Large intestine (tissue), 12 donors: ENCODE data around the gene FOXG1. TPM values are rescaled to one million over a fixed set of nuclear protein-coding genes. Genes with fewer than 3 reads are reported as not detected.

Source experiments
- DNase-seq, 2 donors: peaks; one replicate each; pipeline versions ENCODE4 v3.0.0 to v3.0.0-alpha.2; 2013
- H3K27ac ChIP-seq: one replicate; pipeline ENCODE4 v1.5.1; 2013; ENCODE audit warnings: low read length
- H3K27me3 ChIP-seq: 2 replicates; pipeline ENCODE4 v1.6.1; 2013; ENCODE audit warnings: low read length; ENCODE audit not compliant: control insufficient read depth, insufficient read depth
- H3K36me3 ChIP-seq: 2 replicates; pipeline ENCODE4 v1.6.1; 2013; ENCODE audit warnings: low read length; ENCODE audit not compliant: control insufficient read depth, insufficient read depth
- H3K4me1 ChIP-seq: one replicate; pipeline ENCODE4 v1.6.1; 2013; ENCODE audit warnings: low read length; ENCODE audit not compliant: control insufficient read depth, insufficient read depth
- H3K4me3 ChIP-seq: one replicate; pipeline ENCODE4 v1.5.1; 2013; ENCODE audit warnings: low read length
- H3K9me3 ChIP-seq: one replicate; pipeline ENCODE4 v1.6.1; 2013; ENCODE audit warnings: mild to moderate bottlenecking, low read depth, low read length, moderate library complexity; ENCODE audit not compliant: control insufficient read depth
- WGBS: methylation state at CpG from one replicate; pipeline ENCODE4 v1.1.5; 2013; ENCODE audit warnings: low lambda C conversion rate; ENCODE audit not compliant: insufficient coverage; 5-methylcytosine and 5-hydroxymethylcytosine counted together
- long read RNA-seq, 11 donors: transcript quantifications; one replicate each; lab custom pipeline, GENCODE V29; 2026
- polyA plus RNA-seq: library from polyadenylated mRNA; unstranded; fragments of 120-200 nt; gene quantifications from one replicate; pipeline ENCODE4 v1.2.1, GENCODE V29; 2013

Gene FOXG1
- polyA plus RNA-seq: not detected
- long read RNA-seq, donor 1: 0 reads
- long read RNA-seq, donor 2: 0 reads
- long read RNA-seq, donor 3: 0 reads
- long read RNA-seq, donor 4: 0 reads
- long read RNA-seq, donor 5: 0 reads
- long read RNA-seq, donor 6: 0 reads
- long read RNA-seq, donor 7: 0 reads
- long read RNA-seq, donor 8: 0 reads
- long read RNA-seq, donor 9: 0 reads
- long read RNA-seq, donor 10: 0 reads
- long read RNA-seq, donor 11: 0 reads

GRCh38 chr14:28766469-28766955, at the start of gene FOXG1:
Gene FOXG1, plus strand, starts transcription at chr14:28766787. Its CDS starts 493 bp downstream, at chr14:28767280.
- Histone ChIP-seq H3K27ac (no peak within 1 kb of the TSS), H3K4me1 (no peaks in the 10 kb centered on the region), H3K9me3 (peaks cover 19% of the 10 kb centered on the region), H3K4me3 (no peak within 1 kb of the TSS), H3K27me3 (peaks cover 81% of the 10 kb centered on the region), H3K36me3 (no peaks in the 10 kb centered on the region)
- no peak for DNase-seq
- no CpG with 5 or more reads among the region's 58 CpGs for WGBS

GRCh38 chr14:28719130-28719529, 47.5 kb upstream of the FOXG1 start:
- Histone ChIP-seq H3K27ac (no peak overlapping the region), H3K4me3 (no peak overlapping the region), H3K36me3 (no peaks in the 10 kb centered on the region), H3K4me1 (no peaks in the 10 kb centered on the region), H3K27me3 (no peaks in the 10 kb centered on the region), H3K9me3 (no peaks in the 10 kb centered on the region)
- DNase-seq: no peak
- WGBS: 86% methylated on average over 1 of the region's 5 CpGs

DNA sequence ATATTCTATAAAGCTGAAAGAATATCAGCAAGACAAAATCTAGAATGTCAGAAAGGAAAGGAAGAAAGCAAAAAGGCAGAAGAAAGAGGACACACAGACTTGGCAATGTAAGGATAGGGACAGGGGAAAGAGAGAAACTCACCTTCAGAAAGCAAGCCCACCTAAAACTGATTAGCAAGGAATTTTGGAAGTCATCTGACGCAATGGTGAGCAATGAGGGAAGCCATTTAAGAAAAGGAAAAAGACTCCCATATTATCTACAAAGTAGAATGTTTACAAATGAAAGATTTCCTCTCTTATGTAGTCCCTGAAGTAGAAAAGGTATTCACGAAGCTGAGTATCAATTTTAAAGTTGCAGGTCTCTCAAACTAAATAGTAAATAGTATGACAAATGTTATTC, 35.2 kb upstream of the FOXG1 start:
- Histone ChIP-seq H3K4me3 (no peak overlapping the region), H3K27me3 (no peaks in the 10 kb centered on the region), H3K9me3 (no peaks in the 10 kb centered on the region), H3K36me3 (no peaks in the 10 kb centered on the region), H3K27ac (no peak overlapping the region), H3K4me1 (no peaks in the 10 kb centered on the region)
- no peak for DNase-seq
- 50% methylated on average over 1 of the region's 2 CpGs for WGBS

GRCh38 chr14:28742171-28742846, 24.3 kb upstream of the FOXG1 start:
- no peaks in the 10 kb centered on the region for H3K27me3 ChIP-seq
- no peaks in the 10 kb centered on the region for H3K4me1 ChIP-seq
- no peak for DNase-seq
- no peak overlapping the region for H3K4me3 ChIP-seq
- no peaks in the 10 kb centered on the region for H3K36me3 ChIP-seq
- H3K9me3 ChIP-seq: no peaks in the 10 kb centered on the region
- H3K27ac ChIP-seq: no peak overlapping the region
- 74% methylated on average over 3 of the region's 3 CpGs for WGBS

GRCh38 chr14:28744126-28744525, 22.5 kb upstream of the FOXG1 start:
- Histone ChIP-seq H3K4me3 (no peak overlapping the region), H3K36me3 (no peaks in the 10 kb centered on the region), H3K27me3 (no peaks in the 10 kb centered on the region), H3K9me3 (no peaks in the 10 kb centered on the region), H3K27ac (no peak overlapping the region), H3K4me1 (no peaks in the 10 kb centered on the region)
- DNase-seq: no peak

- no CpG with 5 or more reads among the region's 1 CpG for WGBS
- H3K27me3 ChIP-seq: no peaks in the 10 kb centered on the region
- H3K36me3 ChIP-seq: no peaks in the 10 kb centered on the region
- H3K4me1 ChIP-seq: no peaks in the 10 kb centered on the region
- no peak overlapping the region for H3K4me3 ChIP-seq
- H3K27ac ChIP-seq: no peak overlapping the region
- H3K9me3 ChIP-seq: no peaks in the 10 kb centered on the region
- no peak for DNase-seq
Observed at GRCh38 chr14:28745176-28745575, 21.4 kb upstream of the FOXG1 start.

DNA sequence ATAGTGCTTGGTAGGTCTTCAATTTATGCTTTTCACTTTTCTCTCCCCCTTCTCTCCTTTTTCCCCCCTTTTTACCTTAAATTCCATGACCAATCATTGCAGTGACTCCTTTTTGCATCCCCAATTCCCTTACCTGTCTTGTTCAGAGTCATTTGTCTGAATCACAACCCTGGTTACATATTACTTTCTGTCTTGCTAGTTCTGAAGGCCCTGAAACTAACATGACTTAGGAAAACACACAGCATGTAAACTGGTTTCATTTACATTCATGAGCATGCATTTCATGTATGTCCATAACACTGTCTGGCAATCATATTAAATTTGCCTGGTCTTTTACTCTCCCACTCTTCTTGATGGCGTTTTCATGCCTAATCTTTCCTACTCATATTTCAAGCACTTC, 20.3 kb upstream of the FOXG1 start:
- WGBS: 89% methylated on average over 1 of the region's 1 CpG
- H3K27me3 ChIP-seq: no peaks in the 10 kb centered on the region

DNA sequence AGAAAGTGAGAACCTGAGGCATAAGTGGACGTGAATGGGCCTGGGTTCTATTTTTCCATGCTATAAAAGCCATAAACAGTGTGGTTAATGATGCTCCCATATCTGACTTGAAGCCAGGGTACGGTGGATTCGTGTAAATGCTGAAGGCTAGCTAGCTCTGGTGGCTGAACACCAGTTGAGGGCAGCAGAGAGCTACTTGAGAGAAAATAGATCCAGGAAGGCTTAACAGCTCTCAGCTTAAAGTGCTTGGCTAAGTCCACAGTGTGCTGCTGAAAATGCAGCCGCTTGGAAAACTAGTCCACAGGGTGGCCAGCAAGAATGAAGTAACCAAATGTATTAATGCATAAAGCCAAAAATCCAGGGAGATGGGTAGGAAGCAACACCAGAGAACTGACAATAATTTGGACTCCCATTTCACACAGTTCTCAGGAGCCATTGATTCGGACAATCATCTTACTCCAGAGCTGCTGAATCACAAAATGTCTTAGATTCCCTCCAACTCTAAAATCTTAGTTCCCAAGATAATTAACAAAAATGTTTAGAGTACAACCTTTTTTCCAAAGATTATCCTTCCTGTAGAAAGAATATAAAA, 15.0 kb upstream of the FOXG1 start:
- H3K4me1 ChIP-seq: no peaks in the 10 kb centered on the region
- peaks cover 25% of the 10 kb centered on the region for H3K27me3 ChIP-seq
- H3K27ac ChIP-seq: no peak overlapping the region
- DNase-seq: peak in 1 of 2 donors; percentile 26
- 33% methylated on average over 1 of the region's 5 CpGs for WGBS
- H3K36me3 ChIP-seq: no peaks in the 10 kb centered on the region
- no peaks in the 10 kb centered on the region for H3K9me3 ChIP-seq
- H3K4me3 ChIP-seq: no peak overlapping the region

More for the DNA sequence above, 20.3 kb upstream of the FOXG1 start:
- Histone ChIP-seq H3K27ac (no peak overlapping the region), H3K36me3 (no peaks in the 10 kb centered on the region), H3K4me3 (no peak overlapping the region), H3K9me3 (no peaks in the 10 kb centered on the region), H3K4me1 (no peaks in the 10 kb centered on the region)
- no peak for DNase-seq

DNA sequence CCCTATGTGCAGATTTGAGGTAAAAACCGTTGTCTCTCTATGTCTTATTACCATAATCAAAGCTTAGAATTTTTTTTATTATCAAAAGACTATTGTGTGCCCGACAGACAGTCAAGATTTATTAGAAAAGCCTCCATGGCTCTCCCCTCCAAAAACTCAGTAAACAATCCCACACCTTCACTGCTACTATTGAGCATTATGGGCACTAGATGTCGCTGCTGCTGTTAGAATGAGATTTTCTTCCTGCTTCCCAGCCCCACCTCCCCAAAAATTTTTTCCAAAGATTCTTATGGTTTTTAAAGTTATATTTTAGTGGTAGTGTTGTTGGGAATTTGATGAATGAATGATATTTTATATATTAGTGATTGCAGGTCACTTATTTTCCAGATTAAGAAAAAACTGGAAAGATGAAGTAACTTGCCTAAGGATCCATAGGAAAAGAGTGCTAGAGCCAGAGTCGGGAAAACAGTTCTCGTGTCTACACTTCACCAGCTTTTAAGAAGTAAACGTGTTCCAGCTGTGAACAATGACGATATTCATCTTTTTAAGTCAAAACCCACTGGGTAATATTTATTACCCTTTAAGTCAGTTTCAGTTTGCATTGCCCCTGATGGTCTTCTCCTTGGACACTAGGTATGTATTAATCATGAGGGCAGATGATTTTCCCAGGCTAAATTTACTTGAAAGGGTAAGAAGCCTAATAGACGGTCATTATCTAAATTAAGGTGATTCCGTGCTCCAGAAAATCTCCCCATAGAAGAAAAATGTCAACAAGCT, 12.2 kb upstream of the FOXG1 start:
- Histone ChIP-seq H3K4me1 (peaks cover under 1% of the 10 kb centered on the region), H3K27me3 (peaks cover 51% of the 10 kb centered on the region), H3K9me3 (peaks cover 3% of the 10 kb centered on the region), H3K27ac (no peak overlapping the region), H3K4me3 (no peak overlapping the region), H3K36me3 (no peaks in the 10 kb centered on the region)
- no CpG with 5 or more reads among the region's 9 CpGs for WGBS
- no peak for DNase-seq

GRCh38 chr14:28755198-28755815, 11.3 kb upstream of the FOXG1 start:
- Histone ChIP-seq H3K4me1 (peaks cover 3% of the 10 kb centered on the region), H3K36me3 (no peaks in the 10 kb centered on the region), H3K9me3 (peaks cover 5% of the 10 kb centered on the region), H3K27ac (no peak overlapping the region), H3K27me3 (peaks cover 61% of the 10 kb centered on the region), H3K4me3 (no peak overlapping the region)
- WGBS: 9% methylated on average over 5 of the region's 14 CpGs
- no peak for DNase-seq
